GM12878 (cell line): Measurements from ENCODE around the gene ATXN7L1. TPM values are rescaled to one million over a fixed set of nuclear protein-coding genes. Genes with fewer than 3 reads are reported as not detected.

Source experiments
- ATAC-seq: fragments of 200-7000 bp; cut with Tn5 transposase; 3 replicates; pipeline ENCODE4 v1.9.1; 2020; ENCODE audit warnings: mild to moderate bottlenecking, moderate library complexity
- BruUV-seq: library from RNA; stranded (reverse); fragments of 400-500 nt; replicated peaks from 2 replicates; lab custom pipeline; 2021; lab: Mats Ljungman, UMichigan
- CTCF ChIA-PET: fragments of 300-600 bp; sonication (Branson Sonifier 250); formaldehyde crosslinking; extraction: SDS; loops from one replicate; lab custom pipeline; 2021; ENCODE audit warnings: inconsistent platforms; lab: Yijun Ruan, JAX
- POLR2A ChIA-PET: fragments of 350-600 bp; formaldehyde crosslinking; extraction: SDS; loops from one replicate; lab custom pipeline; 2021; ENCODE audit warnings: inconsistent platforms; lab: Charles Lee
- RAD21 ChIA-PET: fragments of 300-600 bp; sonication (Branson Sonifier 250); formaldehyde crosslinking; loops from one replicate; lab custom pipeline; 2023; ENCODE audit warnings: antibody characterized with exemption; ENCODE audit not compliant: unreplicated experiment; lab: Charles Lee
- SMC1A ChIA-PET: fragments of 300-600 bp; sonication (Branson Sonifier 250); formaldehyde crosslinking; loops from one replicate; lab custom pipeline; 2023; ENCODE audit not compliant: unreplicated experiment, uncharacterized antibody; lab: Charles Lee
- DNase-seq: peaks from one replicate; pipeline ENCODE4 v3.0.0-alpha.2; 2011; ENCODE audit warnings: low read depth, low spot score
- FAIRE-seq: peaks from 3 replicates; lab custom pipeline; 2011; peaks lifted over from hg19 to GRCh38; lab: Jason Lieb, UNC
- H2AFZ ChIP-seq: 2 replicates; pipeline ENCODE4 v1.6.0; 2011; ENCODE audit warnings: low read depth, low read length, control low read depth; ENCODE audit not compliant: control insufficient read depth
- H3K27ac ChIP-seq: 2 replicates; pipeline ENCODE4 v1.5.1; 2011; ENCODE audit warnings: control low read depth; ENCODE audit not compliant: control insufficient read depth, insufficient read depth
- H3K27me3 ChIP-seq, 2 experiments: replicated peaks in 1 of 2; 2 replicates each; pipeline versions ENCODE4 v1.6.0 to v1.6.1; 2011; ENCODE audit warnings: low read length in 1 of 2; ENCODE audit not compliant: control insufficient read depth in 2 of 2, insufficient read depth in 2 of 2
- H3K36me3 ChIP-seq, 2 experiments: 2 replicates each; pipeline ENCODE4 v1.5.1; 2011; ENCODE audit warnings: low read length in 1 of 2; ENCODE audit not compliant: control insufficient read depth in 2 of 2, insufficient read depth in 2 of 2
- H3K4me1 ChIP-seq: 2 replicates; pipeline ENCODE4 v1.6.1; 2011; ENCODE audit warnings: mild to moderate bottlenecking, low read length, moderate library complexity, mixed read lengths; ENCODE audit not compliant: control insufficient read depth, insufficient read depth
- H3K4me2 ChIP-seq: 2 replicates; pipeline ENCODE4 v1.6.0; 2011; ENCODE audit warnings: control low read depth; ENCODE audit not compliant: control insufficient read depth, insufficient read depth
- H3K4me3 ChIP-seq: fragments of 200-600 bp; sonication (generic); 2 replicates; pipeline ENCODE4 v1.5.1; 2016
- H3K79me2 ChIP-seq: 2 replicates; pipeline ENCODE4 v1.6.0; 2011; ENCODE audit warnings: low read length; ENCODE audit not compliant: control insufficient read depth, insufficient read depth
- H3K9ac ChIP-seq: 2 replicates; pipeline ENCODE4 v1.8.0; 2011; ENCODE audit warnings: low read length, control low read depth, mixed read lengths; ENCODE audit not compliant: control insufficient read depth, insufficient read depth
- H3K9me3 ChIP-seq: replicated peaks from 3 replicates; pipeline ENCODE4 v1.5.1; 2011; ENCODE audit warnings: mild to moderate bottlenecking, low read length; ENCODE audit not compliant: control insufficient read depth, insufficient read depth
- H4K20me1 ChIP-seq: 2 replicates; pipeline ENCODE4 v1.6.0; 2011; ENCODE audit not compliant: control insufficient read depth, insufficient read depth
- ATF3 ChIP-seq: IDR thresholded peaks from 2 replicates; pipeline ENCODE4 v1.6.1; 2011; ENCODE audit warnings: low read depth, mild to moderate bottlenecking, low read length, moderate library complexity, borderline replicate concordance; ENCODE audit errors: extremely low read depth
- E4F1 ChIP-seq: fragments of 450-650 bp; IDR thresholded peaks from 2 replicates; pipeline ENCODE4 v1.6.1; 2018; ENCODE audit warnings: borderline replicate concordance, mild to moderate bottlenecking; ENCODE audit not compliant: partially characterized antibody
- KLF5 ChIP-seq: fragments of 450-650 bp; IDR thresholded peaks from 2 replicates; pipeline ENCODE4 v1.6.1; 2014; ENCODE audit warnings: mild to moderate bottlenecking; ENCODE audit not compliant: partially characterized antibody
- POLR2AphosphoS2 ChIP-seq: IDR thresholded peaks from 2 replicates; pipeline ENCODE4 v1.6.1; 2011; ENCODE audit warnings: low read depth, mild to moderate bottlenecking, low read length, improper control_type of control experiment, moderate library complexity
- TCF3 ChIP-seq: IDR thresholded peaks from 2 replicates; pipeline ENCODE4 v1.6.1; 2012; ENCODE audit warnings: low read depth, mild to moderate bottlenecking, low read length, borderline replicate concordance; ENCODE audit not compliant: insufficient read depth
- ZSCAN29 ChIP-seq: fragments of 450-650 bp; IDR thresholded peaks from 2 replicates; pipeline ENCODE4 v1.6.1; 2017; ENCODE audit warnings: mild to moderate bottlenecking, moderate library complexity
- WGBS: methylation state at CpG from one replicate; pipeline ENCODE4 v1.1.6; 2016; ENCODE audit warnings: low lambda C conversion rate; ENCODE audit not compliant: insufficient replicate concordance, insufficient coverage; ENCODE audit errors: missing lambda C conversion rate; 5-methylcytosine and 5-hydroxymethylcytosine counted together
- in situ Hi-C: fragments of 300-500 bp; cut with MboI; formaldehyde crosslinking; loops from 9 replicates; pipeline ENCODE4 v1.14.3; 2018; ENCODE audit warnings: mixed read lengths
- intact Hi-C: fragments of 100-400 bp; cut with micrococcal nuclease; formaldehyde crosslinking; loops from one replicate; pipeline ENCODE4 v1.14.2; 2022; ENCODE audit not compliant: unreplicated experiment
- polyA plus RNA-seq, 11 experiments: library from polyadenylated mRNA; depleted of rRNA in 4 of 11; unstranded in 6 of 11; stranded (reverse) in 5 of 11; fragments of >200 nt; fragmentation: Nextera tagmentation in 4 of 11; fragmentation: Illumina TruSeq in 1 of 11; extraction: Ambion mirVana in 4 of 11; extraction: Trizol in 1 of 11; gene quantifications; 1 replicate in 1 of 11; 2 replicates in 10 of 11; pipeline versions ENCODE4 v1.2.1 to v1.2.3, GENCODE V29; 2011 to 2016; ENCODE audit warnings: inconsistent platforms in 2 of 11, missing spikeins in 2 of 11, low read depth in 1 of 11
- total RNA-seq, 4 experiments: library from RNA; depleted of rRNA in 3 of 4; stranded (reverse); fragments of >200 nt in 3 of 4; fragmentation: Illumina TruSeq in 1 of 4; extraction: Trizol in 1 of 4; gene quantifications; 2 replicates each; pipeline versions ENCODE4 v1.2.1 to v1.2.3, GENCODE V29; 2013 to 2021

ATXN7L1 gene
- total and polyA plus RNA-seq, 10 of the 15 experiments (the other 5 are each of a cell fraction or from before 2014, with no cell fraction given): 0.40 to 2.9 (median 1.2) TPM

- Histone ChIP-seq H3K4me3 (no peak overlapping the region), H3K36me3 (no peaks in the 10 kb centered on the region), H3K4me2 (no peak overlapping the region), H3K79me2 (no peaks in the 10 kb centered on the region), H4K20me1 (no peaks in the 10 kb centered on the region), H3K9ac (no peak overlapping the region), H3K27me3 (no peaks in the 10 kb centered on the region), H3K27ac (no peak overlapping the region), H3K4me1 (no peaks in the 10 kb centered on the region), H3K9me3 (peaks cover 11% of the 10 kb centered on the region), H2AFZ (no peak overlapping the region)
- SMC1A ChIA-PET: no interaction called here
- no peak for ATAC-seq
- POLR2A ChIA-PET: no interaction called here
- intact Hi-C loops: no loop called here
- CTCF ChIA-PET: no interaction called here
- BruUV-seq: no TSS peak
- in situ Hi-C loops: no loop called here
- no peak for FAIRE-seq
- TF ChIP-seq POLR2AphosphoS2: no peak
- TF ChIP-seq ZSCAN29: no peak
- TF ChIP-seq KLF5: no peak
- no peak for TF ChIP-seq ATF3
- TF ChIP-seq TCF3: no peak
- TF ChIP-seq E4F1: no peak
- WGBS: 87% methylated on average over 4 of the region's 4 CpGs
- DNase-seq: no peak
- RAD21 ChIA-PET: no interaction called here
Observed at GRCh38 chr7:105708763-105709080, 167.7 kb downstream of the ATXN7L1 start.
